CD4-positive, alpha-beta T cell treated with Interleukin-2 at 100 ng/mL for 4 hours (primary cell): ENCODE measurements around the gene RPS6KA4.
A peak's percentile ranks its signal among the peaks of the same experiment; 100 is the strongest.
"Not testable (repeated sequence)": the region's sequence is repeated elsewhere in the genome, so short reads cannot be mapped to it uniquely, and the experiment has no call there.

Experiments
- DNase-seq: peaks from one replicate; pipeline ENCODE4 v3.0.0-alpha.2; 2020; ENCODE audit warnings: low spot score

RPS6KA4 gene

GRCh38 chr11:64358907-64359711, at the start of gene RPS6KA4:
Gene RPS6KA4 (plus strand): TSS chr11:64359162. CDS start chr11:64359236, 74 bp downstream.
- DNase-seq, result peak; percentile 44

GRCh38 chr11:64312947-64313346, 46.0 kb upstream of the RPS6KA4 start:
- no peak for DNase-seq

DNA sequence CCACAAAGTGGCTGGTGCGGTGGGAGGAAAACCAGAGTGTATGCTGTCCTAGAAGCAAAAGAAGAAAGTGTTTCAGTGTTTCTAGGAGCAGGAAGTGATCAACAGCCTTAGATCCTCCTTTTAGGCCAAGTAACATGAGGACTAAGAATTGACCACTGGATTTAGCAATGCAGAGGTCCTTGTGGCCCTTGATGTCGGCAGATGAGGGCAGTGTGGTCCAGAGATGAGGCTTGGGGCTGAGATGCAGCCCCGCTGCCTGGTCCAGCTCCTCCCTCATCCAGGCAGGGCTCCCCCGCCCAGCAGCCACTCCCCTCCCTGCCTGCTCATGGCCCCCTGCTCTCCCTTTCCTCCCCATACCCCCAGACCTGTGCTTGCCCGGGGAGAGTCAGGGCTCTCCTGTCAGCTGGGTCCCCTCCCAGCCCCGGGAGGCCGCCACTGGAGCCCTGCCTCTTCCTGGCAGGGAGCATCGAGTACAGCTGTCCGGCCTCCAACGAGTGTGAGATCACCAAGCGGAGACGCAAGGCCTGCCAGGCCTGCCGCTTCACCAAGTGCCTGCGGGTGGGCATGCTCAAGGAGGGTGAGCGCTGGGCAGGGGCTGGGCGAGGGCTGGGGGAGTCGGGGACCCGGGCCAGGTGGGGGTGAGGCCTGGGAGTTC, 45.3 kb upstream of the RPS6KA4 start:
- DNase-seq, result no peak

DNA sequence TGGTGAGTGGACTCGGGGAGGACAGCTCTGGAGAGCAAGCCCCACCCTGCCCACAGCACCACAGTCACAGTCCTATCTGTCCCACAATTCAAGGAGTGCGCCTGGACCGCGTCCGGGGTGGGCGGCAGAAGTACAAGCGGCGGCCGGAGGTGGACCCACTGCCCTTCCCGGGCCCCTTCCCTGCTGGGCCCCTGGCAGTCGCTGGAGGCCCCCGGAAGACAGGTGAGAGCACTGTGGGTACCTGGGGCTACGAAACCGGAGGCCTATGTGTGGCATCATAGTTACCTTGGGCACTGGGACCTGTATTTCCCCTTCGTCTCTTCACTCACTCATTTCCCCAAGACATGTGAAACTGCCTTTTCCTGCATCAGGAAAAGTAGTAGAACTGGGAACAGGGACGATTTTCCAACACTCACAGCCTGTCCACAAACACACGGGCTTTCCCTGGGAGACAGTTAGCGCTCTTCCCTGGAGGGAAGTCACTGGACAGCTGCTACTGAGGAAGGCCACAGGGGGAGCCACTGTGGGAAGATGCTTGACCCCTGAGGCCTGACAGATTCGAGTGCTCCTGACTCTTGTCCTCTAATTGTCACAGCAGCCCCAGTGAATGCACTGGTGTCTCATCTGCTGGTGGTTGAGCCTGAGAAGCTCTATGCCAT, 44.7 kb upstream of the RPS6KA4 start:
- no peak for DNase-seq

GRCh38 chr11:64314805-64315561, 44.0 kb upstream of the RPS6KA4 start:
- DNase-seq, result no peak

DNA sequence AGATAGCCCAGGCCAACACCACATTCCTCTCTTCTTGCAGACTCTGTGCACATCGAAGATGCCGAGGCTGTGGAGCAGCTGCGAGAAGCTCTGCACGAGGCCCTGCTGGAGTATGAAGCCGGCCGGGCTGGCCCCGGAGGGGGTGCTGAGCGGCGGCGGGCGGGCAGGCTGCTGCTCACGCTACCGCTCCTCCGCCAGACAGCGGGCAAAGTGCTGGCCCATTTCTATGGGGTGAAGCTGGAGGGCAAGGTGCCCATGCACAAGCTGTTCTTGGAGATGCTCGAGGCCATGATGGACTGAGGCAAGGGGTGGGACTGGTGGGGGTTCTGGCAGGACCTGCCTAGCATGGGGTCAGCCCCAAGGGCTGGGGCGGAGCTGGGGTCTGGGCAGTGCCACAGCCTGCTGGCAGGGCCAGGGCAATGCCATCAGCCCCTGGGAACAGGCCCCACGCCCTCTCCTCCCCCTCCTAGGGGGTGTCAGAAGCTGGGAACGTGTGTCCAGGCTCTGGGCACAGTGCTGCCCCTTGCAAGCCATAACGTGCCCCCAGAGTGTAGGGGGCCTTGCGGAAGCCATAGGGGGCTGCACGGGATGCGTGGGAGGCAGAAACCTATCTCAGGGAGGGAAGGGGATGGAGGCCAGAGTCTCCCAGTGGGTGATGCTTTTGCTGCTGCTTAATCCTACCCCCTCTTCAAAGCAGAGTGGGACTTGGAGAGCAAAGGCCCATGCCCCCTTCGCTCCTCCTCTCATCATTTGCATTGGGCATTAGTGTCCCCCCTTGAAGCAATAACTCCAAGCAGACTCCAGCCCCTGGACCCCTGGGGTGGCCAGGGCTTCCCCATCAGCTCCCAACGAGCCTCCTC, 43.1 kb upstream of the RPS6KA4 start:
- DNase-seq, result not testable (repeated sequence)

DNA sequence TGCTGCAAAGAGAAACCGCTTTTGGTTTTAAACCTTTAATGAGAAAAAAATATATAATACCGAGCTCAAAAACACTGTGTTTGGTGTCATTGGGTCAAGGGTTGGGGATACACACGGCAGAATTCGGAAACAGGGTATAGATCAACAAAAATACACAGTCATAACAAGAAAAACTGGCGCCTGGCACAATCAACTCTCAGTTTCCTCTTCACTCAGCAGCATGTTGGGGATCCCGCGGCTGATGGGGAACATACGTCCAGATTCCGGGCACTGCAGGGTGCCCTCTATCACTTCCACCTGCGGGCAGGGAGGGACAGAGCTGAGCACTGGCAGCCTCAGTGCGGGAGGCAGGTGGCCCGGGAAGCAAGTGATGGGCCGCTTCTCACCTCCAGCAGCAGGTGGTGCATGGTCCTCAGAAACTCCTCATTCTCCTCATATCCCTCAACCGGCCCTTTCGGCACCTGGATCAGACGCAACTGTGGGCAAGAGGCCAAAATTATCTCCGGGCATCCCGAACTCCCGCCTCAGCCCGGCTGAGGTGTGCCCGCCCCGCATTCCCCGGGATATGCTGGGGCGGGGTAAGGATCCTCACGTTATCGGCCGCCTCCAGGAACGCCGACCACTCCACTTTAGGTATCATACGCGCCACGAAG, 42.2 kb upstream of the RPS6KA4 start:
- DNase-seq, result peak; percentile 34

- DNase-seq, result peak; percentile 98
Measured at GRCh38 chr11:64317325-64317960, 41.5 kb upstream of the RPS6KA4 start, which contains the start of gene TRMT112. Gene TRMT112 (minus strand): TSS chr11:64317559. CDS start chr11:64317526, 33 bp downstream.

GRCh38 chr11:64317961-64318765, 40.8 kb upstream of the RPS6KA4 start, which contains the start of gene PRDX5:
Gene PRDX5 (plus strand): TSS chr11:64318121. CDS start chr11:64318216, 95 bp downstream.
- peak; percentile 97 for DNase-seq

- no peak for DNase-seq
Measured at GRCh38 chr11:64318766-64319761, 39.9 kb upstream of the RPS6KA4 start.

DNA sequence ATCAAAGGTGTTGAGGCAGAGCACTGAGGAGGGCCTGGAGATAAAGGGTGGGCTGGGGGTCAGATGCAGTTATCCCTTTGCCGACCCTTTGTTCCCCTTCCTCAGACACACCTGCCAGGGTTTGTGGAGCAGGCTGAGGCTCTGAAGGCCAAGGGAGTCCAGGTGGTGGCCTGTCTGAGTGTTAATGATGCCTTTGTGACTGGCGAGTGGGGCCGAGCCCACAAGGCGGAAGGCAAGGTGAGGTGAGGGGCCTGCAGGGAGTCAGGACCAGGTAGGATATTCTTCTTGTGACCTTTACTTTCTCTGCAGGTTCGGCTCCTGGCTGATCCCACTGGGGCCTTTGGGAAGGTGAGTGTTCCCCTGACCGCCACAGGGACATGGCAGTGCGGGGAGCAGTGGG, 38.4 kb upstream of the RPS6KA4 start:
- DNase-seq, result no peak

DNA sequence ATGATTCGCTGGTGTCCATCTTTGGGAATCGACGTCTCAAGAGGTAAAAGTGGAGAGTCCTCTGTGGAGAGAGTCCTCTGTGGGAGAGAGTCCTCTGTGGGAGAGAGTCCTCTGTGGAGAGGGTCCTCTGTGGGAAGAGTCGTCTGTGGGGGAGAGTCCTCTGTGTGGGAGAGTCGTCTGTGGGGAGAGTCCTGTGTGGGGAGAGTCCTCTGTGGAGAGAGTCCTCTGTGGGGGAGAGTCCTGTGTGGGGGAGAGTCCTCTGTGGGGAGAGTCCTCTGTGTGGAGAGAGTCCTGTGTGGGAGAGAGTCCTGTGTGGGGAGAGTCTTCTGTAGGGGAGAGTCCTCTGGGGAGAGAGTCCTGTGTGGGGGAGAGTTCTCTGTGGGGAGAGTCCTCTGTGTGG, 37.9 kb upstream of the RPS6KA4 start:
- DNase-seq, result no peak

- DNase-seq, result no peak
Measured at GRCh38 chr11:64321533-64321932, 37.4 kb upstream of the RPS6KA4 start.

DNA sequence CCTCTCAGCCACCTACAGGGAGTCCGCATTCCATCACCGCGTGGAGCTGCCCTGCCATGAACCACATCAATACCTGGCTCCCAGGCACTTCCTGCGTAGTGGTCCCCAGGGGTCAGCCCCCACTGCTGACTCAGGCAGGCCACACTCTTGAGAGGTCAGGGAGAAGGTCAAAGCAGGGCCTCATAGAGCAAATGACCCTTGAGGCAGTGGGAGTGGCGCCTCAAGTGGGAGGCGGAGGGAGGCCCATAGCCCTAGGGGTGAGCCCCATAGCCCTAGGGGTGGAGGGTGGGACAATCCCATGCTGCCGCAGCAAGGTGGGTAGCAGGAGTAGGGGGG, 36.1 kb upstream of the RPS6KA4 start:
- no peak for DNase-seq

GRCh38 chr11:64323373-64323772, 35.6 kb upstream of the RPS6KA4 start:
- no peak for DNase-seq

DNA sequence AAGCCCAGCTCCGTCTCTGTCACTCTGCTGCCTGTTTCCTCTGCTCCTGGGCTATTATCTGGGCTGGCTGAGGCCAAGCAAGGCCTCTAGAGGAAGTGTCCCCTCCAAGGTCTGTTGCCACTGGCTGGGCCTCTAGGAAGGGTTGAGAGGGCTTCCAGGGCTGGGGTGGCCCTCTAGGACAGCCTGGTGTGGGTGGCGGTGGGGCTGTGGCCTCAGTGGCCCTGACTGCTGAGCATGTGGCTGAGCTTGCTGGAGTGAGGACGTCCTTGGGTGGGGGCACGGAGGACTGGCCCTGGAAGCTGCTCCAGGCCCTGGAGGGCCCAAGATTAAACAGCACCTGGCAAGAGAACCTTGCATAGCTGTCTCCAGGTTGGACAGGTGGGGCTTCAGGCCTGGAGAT, 35.0 kb upstream of the RPS6KA4 start:
- not testable (repeated sequence) for DNase-seq

GRCh38 chr11:64324692-64325469, 34.1 kb upstream of the RPS6KA4 start:
- no peak for DNase-seq
